ENCODE results near the gene TTYH2.

DNA sequence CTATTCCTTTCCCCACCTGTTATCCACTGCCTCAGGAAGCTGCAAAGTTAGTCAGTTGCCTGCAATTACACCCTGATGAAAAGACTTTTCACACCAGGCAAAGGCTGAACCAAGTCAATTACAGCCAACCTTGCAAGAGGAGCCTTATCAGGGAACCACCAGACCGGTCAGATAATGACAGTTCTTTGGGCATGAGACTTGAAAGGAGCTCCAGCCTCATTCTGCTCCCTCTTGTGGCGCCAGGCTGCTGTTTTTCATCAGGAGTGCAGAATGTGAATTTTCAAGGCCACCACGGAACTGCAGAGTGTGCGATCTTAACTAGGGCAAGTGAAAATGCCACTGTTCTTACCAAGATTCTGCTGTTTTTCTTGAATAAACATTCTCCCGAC is 83.2 kb downstream of the TTYH2 start:
- TF ChIP-seq POLR2AphosphoS5 (IDR thresholded peaks at IDR 0.05): no peak
- TF ChIP-seq, protein P1, sequence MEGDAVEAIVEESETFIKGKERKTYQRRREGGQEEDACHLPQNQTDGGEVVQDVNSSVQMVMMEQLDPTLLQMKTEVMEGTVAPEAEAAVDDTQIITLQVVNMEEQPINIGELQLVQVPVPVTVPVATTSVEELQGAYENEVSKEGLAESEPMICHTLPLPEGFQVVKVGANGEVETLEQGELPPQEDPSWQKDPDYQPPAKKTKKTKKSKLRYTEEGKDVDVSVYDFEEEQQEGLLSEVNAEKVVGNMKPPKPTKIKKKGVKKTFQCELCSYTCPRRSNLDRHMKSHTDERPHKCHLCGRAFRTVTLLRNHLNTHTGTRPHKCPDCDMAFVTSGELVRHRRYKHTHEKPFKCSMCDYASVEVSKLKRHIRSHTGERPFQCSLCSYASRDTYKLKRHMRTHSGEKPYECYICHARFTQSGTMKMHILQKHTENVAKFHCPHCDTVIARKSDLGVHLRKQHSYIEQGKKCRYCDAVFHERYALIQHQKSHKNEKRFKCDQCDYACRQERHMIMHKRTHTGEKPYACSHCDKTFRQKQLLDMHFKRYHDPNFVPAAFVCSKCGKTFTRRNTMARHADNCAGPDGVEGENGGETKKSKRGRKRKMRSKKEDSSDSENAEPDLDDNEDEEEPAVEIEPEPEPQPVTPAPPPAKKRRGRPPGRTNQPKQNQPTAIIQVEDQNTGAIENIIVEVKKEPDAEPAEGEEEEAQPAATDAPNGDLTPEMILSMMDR (IDR thresholded peaks at IDR 0.05): peak in 4 of 6 experiments; percentile 23 to 61 (median 53)
- TF ChIP-seq POLR2A (IDR thresholded peaks at IDR 0.05): no peak
- no peak for TF ChIP-seq EP300 (IDR thresholded peaks at IDR 0.05)

All from upper lobe of left lung (tissue), 4 donors.